GM12873 (cell line): ENCODE measurements around the gene IFI30.

Experiments
- CTCF ChIP-seq: IDR thresholded peaks from 2 replicates; pipeline ENCODE4 v1.5.1; 2012; ENCODE audit warnings: low read depth, mild to moderate bottlenecking, moderate library complexity, low read length, control low read depth; ENCODE audit not compliant: insufficient read depth; ENCODE audit errors: missing control alignments

Gene IFI30

GRCh38 chr19:18135712-18136584, 37.7 kb upstream of the IFI30 start:
- TF ChIP-seq CTCF, result no peak

GRCh38 chr19:18137242-18137641, 36.4 kb upstream of the IFI30 start:
- no peak for TF ChIP-seq CTCF

- no peak for TF ChIP-seq CTCF
Measured at GRCh38 chr19:18137657-18138339, 35.8 kb upstream of the IFI30 start.

- no peak for TF ChIP-seq CTCF
Measured at GRCh38 chr19:18140473-18140872, 33.1 kb upstream of the IFI30 start.

GRCh38 chr19:18141031-18141430, 32.6 kb upstream of the IFI30 start:
- no peak for TF ChIP-seq CTCF

GRCh38 chr19:18143902-18144301, 29.7 kb upstream of the IFI30 start:
- TF ChIP-seq CTCF, result no peak

GRCh38 chr19:18144361-18144760, 29.3 kb upstream of the IFI30 start:
- TF ChIP-seq CTCF, result no peak
